Measurements from ENCODE around the gene CLCN7. TPM values are rescaled to one million over a fixed set of nuclear protein-coding genes. Genes with fewer than 3 reads are reported as not detected.

The CLCN7 gene
- total RNA-seq, 1 experiment from 2014 or later, result 70.0 TPM

DNA sequence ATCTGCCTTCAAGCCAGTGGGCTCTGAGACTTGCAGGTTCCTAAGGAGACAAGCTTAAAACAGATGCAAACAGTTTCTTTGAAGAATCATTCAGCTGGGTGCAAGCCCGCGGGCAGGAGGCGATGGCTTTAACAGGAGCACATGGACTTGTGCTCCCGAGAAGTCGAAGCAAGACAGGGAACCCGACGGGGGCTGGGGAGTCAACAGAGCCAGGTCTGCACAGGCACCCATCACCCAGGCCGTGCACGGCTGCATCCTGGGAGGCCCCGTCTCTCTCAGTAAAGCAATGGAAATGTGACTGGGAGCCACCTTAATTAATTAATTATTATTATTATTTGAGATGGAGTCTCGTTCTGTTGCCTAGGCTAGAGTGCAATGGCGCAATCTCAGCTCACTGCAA lies 14.2 kb upstream of the CLCN7 start:
- Histone ChIP-seq H4K20me1 (ENCODE audit: control insufficient read depth, insufficient read depth, insufficient read length) (no peaks in the 10 kb centered on the region), H3K79me2 (ENCODE audit: insufficient read depth, low read length) (no peaks in the 10 kb centered on the region; the same call in 1 of the 2 replicates), H3K79me1 (ENCODE audit: insufficient read depth, low read depth, low read length, poor library complexity, severe bottlenecking) (no peaks in the 10 kb centered on the region), H4K8ac (replicated peaks; ENCODE audit: insufficient read length, low read depth, low read length) (no peak overlapping the region), H2AK5ac (ENCODE audit: insufficient read length, low read length) (no peak overlapping the region), H4K91ac (ENCODE audit: insufficient read length, low read depth, low read length) (no peak overlapping the region), H3T11ph (ENCODE audit: low read length) (no peak overlapping the region), H3K23ac (ENCODE audit: insufficient read length, low read depth, low read length) (no peak overlapping the region), H3K23me2 (ENCODE audit: insufficient read length, low read depth, low read length, poor library complexity, severe bottlenecking) (peaks cover 3% of the 10 kb centered on the region), H2BK5ac (ENCODE audit: insufficient read length, low read length) (no peak overlapping the region), H3K27me3 (ENCODE audit: insufficient read depth, low read length) (no peaks in the 10 kb centered on the region), H2BK15ac (ENCODE audit: low read depth, low read length) (no peak overlapping the region), H3K56ac (ENCODE audit: insufficient read length, low read depth, low read length) (no peak overlapping the region), H3K4me2 (ENCODE audit: insufficient read depth, insufficient read length, low read length) (no peak overlapping the region), H3K27ac (ENCODE audit: insufficient read length, low read depth, low read length) (no peak overlapping the region), H2BK120ac (ENCODE audit: low read depth, low read length, poor library complexity, severe bottlenecking) (no peak overlapping the region), H3K4me1 (ENCODE audit: insufficient read depth, low read length) (no peaks in the 10 kb centered on the region; the same call in 1 of the 2 replicates), H2AFZ (ENCODE audit: low read length) (no peak overlapping the region), H4K5ac (ENCODE audit: insufficient read length, low read depth, low read length) (no peak overlapping the region), H3K9me3 (ENCODE audit: control insufficient read depth, low read depth, low read length) (no peaks in the 10 kb centered on the region), H3K18ac (ENCODE audit: insufficient read length, low read depth, low read length) (no peak overlapping the region), H2BK12ac (ENCODE audit: insufficient read length, low read depth, low read length) (no peak overlapping the region), H3K4ac (ENCODE audit: low read depth, low read length) (no peak overlapping the region), H3K14ac (ENCODE audit: insufficient read depth, low read length) (no peak overlapping the region), H2BK20ac (ENCODE audit: low read depth, low read length, poor library complexity, severe bottlenecking) (no peak overlapping the region), H3K9ac (ENCODE audit: extremely low read depth, insufficient read length, low read length) (no peak overlapping the region)
- peaks cover 20% of the 10 kb centered on the region for H3K27me3 Mint-ChIP-seq (ENCODE audit: low read depth)
- no peak overlapping the region for H3K4me3 Mint-ChIP-seq
- no peaks in the 10 kb centered on the region for H3K9me3 Mint-ChIP-seq
- H3K36me3 Mint-ChIP-seq (ENCODE audit: insufficient read depth in 1 of 3, low read depth in 3 of 3), result peaks cover 0 to 2% (median 0%) of the 10 kb centered on the region in 3 experiments; a peak in 1 of 7 replicates
- no CpG with 5 or more reads among the region's 12 CpGs for WGBS (ENCODE audit: extremely low coverage, insufficient read length, low lambda C conversion rate)
- peaks cover 4 to 7% of the 10 kb centered on the region in 2 experiments for H3K4me1 Mint-ChIP-seq
- no peak for DNase-seq
- TF ChIP-seq, protein P1, sequence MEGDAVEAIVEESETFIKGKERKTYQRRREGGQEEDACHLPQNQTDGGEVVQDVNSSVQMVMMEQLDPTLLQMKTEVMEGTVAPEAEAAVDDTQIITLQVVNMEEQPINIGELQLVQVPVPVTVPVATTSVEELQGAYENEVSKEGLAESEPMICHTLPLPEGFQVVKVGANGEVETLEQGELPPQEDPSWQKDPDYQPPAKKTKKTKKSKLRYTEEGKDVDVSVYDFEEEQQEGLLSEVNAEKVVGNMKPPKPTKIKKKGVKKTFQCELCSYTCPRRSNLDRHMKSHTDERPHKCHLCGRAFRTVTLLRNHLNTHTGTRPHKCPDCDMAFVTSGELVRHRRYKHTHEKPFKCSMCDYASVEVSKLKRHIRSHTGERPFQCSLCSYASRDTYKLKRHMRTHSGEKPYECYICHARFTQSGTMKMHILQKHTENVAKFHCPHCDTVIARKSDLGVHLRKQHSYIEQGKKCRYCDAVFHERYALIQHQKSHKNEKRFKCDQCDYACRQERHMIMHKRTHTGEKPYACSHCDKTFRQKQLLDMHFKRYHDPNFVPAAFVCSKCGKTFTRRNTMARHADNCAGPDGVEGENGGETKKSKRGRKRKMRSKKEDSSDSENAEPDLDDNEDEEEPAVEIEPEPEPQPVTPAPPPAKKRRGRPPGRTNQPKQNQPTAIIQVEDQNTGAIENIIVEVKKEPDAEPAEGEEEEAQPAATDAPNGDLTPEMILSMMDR (conservative IDR thresholded peaks at IDR 0.05), result no peak
- H3K27ac Mint-ChIP-seq, result no peak overlapping the region
